Vagina (tissue), 2 donors: Measurements from ENCODE around the gene F2. TPM values are rescaled to one million over a fixed set of nuclear protein-coding genes. Genes with fewer than 3 reads are reported as not detected.

Experiments
- DNase-seq, 2 donors: peaks; one replicate each; pipeline ENCODE4 v3.0.0-alpha.2; 2017; ENCODE audit errors: extremely low spot score in 2 of 2
- H3K27ac ChIP-seq: fragments of 200-600 bp; sonication (generic); one replicate; pipeline ENCODE4 v1.5.1; 2019
- H3K27me3 ChIP-seq: fragments of 200-600 bp; sonication (generic); one replicate; pipeline ENCODE4 v1.5.1; 2019
- H3K36me3 ChIP-seq, 2 donors: fragments of 200-600 bp; sonication (generic); one replicate each; pipeline ENCODE4 v1.5.1; 2017 to 2019
- H3K4me1 ChIP-seq: fragments of 200-600 bp; sonication (generic); one replicate; pipeline ENCODE4 v1.5.1; 2019
- H3K4me3 ChIP-seq, 2 donors: fragments of 200-600 bp; sonication (generic); 1 replicate in 1 of 2; 2 replicates in 1 of 2; pipeline ENCODE4 v1.5.1; 2016 to 2019
- H3K9me3 ChIP-seq: fragments of 200-600 bp; sonication (generic); one replicate; pipeline ENCODE4 v1.5.1; 2019
- POLR2A ChIP-seq, 2 donors: fragments of 450-650 bp; IDR thresholded peaks; one replicate each; pipeline ENCODE4 v1.6.1; 2017; ENCODE audit warnings: antibody characterized with exemption in 2 of 2, mild to moderate bottlenecking in 2 of 2, moderate library complexity in 2 of 2
- POLR2AphosphoS5 ChIP-seq, 2 donors: sonication (generic); formaldehyde crosslinking; IDR thresholded peaks; one replicate each; pipeline ENCODE4 v1.9.0; 2017; ENCODE audit warnings: antibody characterized with exemption in 2 of 2, mild to moderate bottlenecking in 2 of 2, low read depth in 1 of 2; ENCODE audit not compliant: insufficient read depth in 1 of 2
- intact Hi-C: fragments of 100-400 bp; cut with DNase I; formaldehyde crosslinking; loops from one replicate; pipeline ENCODE4 v1.15.1; 2023
- total RNA-seq: library from RNA; depleted of rRNA; stranded (reverse); fragments of >200 nt; gene quantifications from one replicate; pipeline ENCODE4 v1.2.3, GENCODE V29; 2016
- TF ChIP-seq, protein P1 (sequence below), 3 experiments: fragments of 450-650 bp in 2 of 3; fragments of 200-600 bp in 1 of 3; sonication (generic) in 1 of 3; IDR thresholded peaks; one replicate each; pipeline ENCODE4 v1.5.1; 2017 to 2019; ENCODE audit warnings: antibody characterized with exemption in 3 of 3, mild to moderate bottlenecking in 2 of 3, moderate library complexity in 2 of 3

The F2 gene
- total RNA-seq, 1 donor from 2014 or later = not detected

DNA sequence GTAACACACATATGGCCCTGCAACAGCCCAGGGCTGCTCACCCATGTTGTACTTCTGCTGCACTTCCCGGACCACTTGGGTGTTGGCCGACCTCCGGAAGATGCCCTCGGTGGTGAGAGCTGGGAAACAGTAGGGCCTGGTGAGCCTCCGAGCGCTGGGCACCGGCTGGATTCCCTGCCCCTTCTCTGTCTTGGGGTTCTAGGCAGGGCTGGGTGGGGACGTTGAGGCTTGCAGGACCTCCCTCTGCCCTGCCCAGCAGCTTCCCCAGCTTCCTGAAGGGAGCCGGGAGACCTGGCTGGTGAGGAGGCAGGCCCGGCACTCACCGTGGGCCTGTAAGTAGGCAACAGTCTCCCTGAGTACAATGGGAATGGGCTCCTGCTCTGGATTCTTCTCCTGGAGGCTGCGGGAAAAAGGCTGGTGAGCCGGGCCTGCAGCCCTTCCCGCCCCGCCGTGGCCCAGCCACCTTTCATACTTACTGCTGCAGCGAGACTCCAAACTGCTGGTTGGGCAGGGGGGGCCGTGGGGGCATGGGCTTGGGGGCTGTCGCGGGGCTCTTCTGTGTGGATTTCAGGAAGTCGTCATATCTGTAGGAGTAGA, 38.8 kb upstream of the F2 start:
- Histone ChIP-seq H3K27me3 (no peaks in the 10 kb centered on the region), H3K9me3 (no peaks in the 10 kb centered on the region), H3K4me3 (no peak overlapping the region), H3K4me1 (peaks cover 35% of the 10 kb centered on the region), H3K36me3 (peaks cover 0 to 54% of the 10 kb centered on the region in 2 donors), H3K27ac (no peak overlapping the region)
- intact Hi-C loops = no loop called here
- TF ChIP-seq POLR2AphosphoS5 (IDR thresholded peaks at IDR 0.05; ENCODE audit: insufficient read depth in 1 of 2, low read depth in 1 of 2) (no peak), POLR2A (IDR thresholded peaks at IDR 0.05) (no peak)
- TF ChIP-seq, protein P1, sequence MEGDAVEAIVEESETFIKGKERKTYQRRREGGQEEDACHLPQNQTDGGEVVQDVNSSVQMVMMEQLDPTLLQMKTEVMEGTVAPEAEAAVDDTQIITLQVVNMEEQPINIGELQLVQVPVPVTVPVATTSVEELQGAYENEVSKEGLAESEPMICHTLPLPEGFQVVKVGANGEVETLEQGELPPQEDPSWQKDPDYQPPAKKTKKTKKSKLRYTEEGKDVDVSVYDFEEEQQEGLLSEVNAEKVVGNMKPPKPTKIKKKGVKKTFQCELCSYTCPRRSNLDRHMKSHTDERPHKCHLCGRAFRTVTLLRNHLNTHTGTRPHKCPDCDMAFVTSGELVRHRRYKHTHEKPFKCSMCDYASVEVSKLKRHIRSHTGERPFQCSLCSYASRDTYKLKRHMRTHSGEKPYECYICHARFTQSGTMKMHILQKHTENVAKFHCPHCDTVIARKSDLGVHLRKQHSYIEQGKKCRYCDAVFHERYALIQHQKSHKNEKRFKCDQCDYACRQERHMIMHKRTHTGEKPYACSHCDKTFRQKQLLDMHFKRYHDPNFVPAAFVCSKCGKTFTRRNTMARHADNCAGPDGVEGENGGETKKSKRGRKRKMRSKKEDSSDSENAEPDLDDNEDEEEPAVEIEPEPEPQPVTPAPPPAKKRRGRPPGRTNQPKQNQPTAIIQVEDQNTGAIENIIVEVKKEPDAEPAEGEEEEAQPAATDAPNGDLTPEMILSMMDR (IDR thresholded peaks at IDR 0.05) = no peak
- DNase-seq = no peak

DNA sequence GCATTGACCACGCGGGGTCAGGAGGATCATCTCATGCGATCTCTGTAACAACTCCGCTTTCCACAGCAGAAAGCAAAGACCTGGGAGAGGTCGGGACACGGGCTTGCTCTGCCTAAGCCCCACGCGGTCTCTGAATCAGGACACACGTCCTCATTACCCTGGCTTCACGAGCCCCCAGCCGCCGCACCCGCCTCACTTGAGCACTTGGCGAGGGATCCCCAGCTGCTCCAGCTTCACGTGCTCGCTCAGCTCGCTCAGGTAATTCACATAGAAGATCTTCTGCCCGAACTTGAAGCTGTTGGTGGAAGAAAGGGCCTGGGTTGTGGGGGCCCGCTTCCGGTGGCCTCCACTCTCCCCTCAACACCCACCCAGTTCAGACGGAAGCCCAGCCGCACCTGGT, 38.2 kb upstream of the F2 start:
- Histone ChIP-seq H3K27ac (no peak overlapping the region), H3K36me3 (peaks cover 0 to 56% of the 10 kb centered on the region in 2 donors), H3K4me1 (peaks cover 30% of the 10 kb centered on the region), H3K9me3 (no peaks in the 10 kb centered on the region), H3K4me3 (no peak overlapping the region), H3K27me3 (no peaks in the 10 kb centered on the region)
- intact Hi-C loops = no loop called here
- DNase-seq = no peak
- no peak for TF ChIP-seq POLR2AphosphoS5 (IDR thresholded peaks at IDR 0.05; ENCODE audit: insufficient read depth in 1 of 2, low read depth in 1 of 2)
- TF ChIP-seq POLR2A (IDR thresholded peaks at IDR 0.05) = no peak

DNA sequence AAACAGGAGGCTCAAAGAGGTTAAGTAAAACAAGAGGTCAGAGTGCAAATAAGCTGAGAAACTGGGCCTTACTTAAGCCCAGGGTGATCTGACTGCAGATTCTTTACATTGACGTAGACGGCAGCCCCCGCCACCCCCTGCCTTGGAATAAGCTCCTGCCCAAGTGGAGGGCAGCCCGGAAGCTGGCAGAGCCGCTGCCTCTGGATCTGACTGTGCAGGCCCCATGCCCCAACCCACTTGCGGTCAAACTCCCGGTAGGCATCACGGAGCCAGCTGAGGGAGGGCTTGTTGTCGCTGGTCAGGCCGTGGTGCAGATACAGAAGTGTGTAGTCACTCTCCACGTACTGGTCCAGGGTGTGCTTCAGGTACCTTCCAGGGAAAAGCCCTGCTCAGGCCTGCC, 37.2 kb upstream of the F2 start:
- Histone ChIP-seq H3K36me3 (peaks cover 0 to 64% of the 10 kb centered on the region in 2 donors), H3K27ac (peak overlapping the region; percentile 37), H3K9me3 (no peaks in the 10 kb centered on the region), H3K4me1 (peaks cover 29% of the 10 kb centered on the region), H3K4me3 (no peak overlapping the region), H3K27me3 (no peaks in the 10 kb centered on the region)
- no peak for DNase-seq
- no peak for TF ChIP-seq POLR2AphosphoS5 (IDR thresholded peaks at IDR 0.05; ENCODE audit: insufficient read depth in 1 of 2, low read depth in 1 of 2)
- TF ChIP-seq POLR2A (IDR thresholded peaks at IDR 0.05) = no peak
- TF ChIP-seq, protein P1 (IDR thresholded peaks at IDR 0.05) = no peak
- intact Hi-C loops = no loop called here

DNA sequence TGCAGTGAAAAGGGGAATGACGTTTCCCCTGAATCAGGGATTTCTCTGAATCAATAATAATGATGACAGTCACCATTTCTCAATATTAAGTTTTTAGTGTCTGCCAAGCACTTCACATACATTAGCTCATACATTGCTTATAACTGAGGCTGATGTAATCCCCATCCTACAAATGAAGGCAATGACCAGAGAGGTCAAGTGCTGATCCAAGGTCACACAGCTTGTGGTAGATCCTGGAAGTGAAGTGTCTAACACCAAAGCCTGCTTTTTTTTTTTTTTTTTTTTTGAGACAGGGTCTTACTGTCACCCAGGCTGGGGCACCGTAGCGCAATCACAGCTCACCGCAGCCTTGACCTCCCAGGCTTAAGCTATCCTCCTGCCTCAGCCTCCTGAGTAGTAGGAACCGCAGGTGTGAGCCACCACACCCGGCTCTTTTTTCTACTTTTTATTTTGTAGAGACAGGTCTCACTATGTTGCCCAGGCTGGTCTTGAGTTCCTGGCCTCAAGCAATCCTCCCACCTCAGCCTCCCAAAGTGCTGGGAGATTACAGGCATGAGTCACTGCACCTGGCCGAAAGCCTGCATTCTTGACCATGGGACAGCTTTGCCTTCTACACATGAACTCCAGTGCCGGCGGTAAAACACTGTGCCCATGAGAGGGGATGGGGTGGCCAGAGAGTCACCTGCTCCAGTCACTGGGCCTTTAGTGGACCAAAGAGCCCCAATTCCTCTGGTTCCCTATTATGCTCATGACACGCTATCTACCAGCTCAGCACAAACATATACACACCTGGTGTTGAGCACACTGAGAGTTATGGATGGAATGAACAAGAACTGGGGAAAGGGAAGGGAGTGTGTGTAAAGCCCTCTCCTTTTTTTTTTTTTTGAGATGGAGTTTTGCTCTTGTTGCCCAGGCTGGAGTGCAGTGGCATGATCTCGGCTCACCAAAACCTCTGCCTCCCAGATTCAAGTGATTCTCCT, 36.0 kb upstream of the F2 start:
- intact Hi-C loops = no loop called here
- TF ChIP-seq, protein P1 (IDR thresholded peaks at IDR 0.05) = no peak
- TF ChIP-seq POLR2A (IDR thresholded peaks at IDR 0.05) (no peak), POLR2AphosphoS5 (IDR thresholded peaks at IDR 0.05; ENCODE audit: insufficient read depth in 1 of 2, low read depth in 1 of 2) (no peak)
- Histone ChIP-seq H3K27me3 (no peaks in the 10 kb centered on the region), H3K27ac (peak overlapping the region; percentile 85), H3K4me1 (peaks cover 32% of the 10 kb centered on the region), H3K4me3 (no peak overlapping the region), H3K9me3 (no peaks in the 10 kb centered on the region), H3K36me3 (peaks cover 0 to 61% of the 10 kb centered on the region in 2 donors)
- DNase-seq = no peak

DNA sequence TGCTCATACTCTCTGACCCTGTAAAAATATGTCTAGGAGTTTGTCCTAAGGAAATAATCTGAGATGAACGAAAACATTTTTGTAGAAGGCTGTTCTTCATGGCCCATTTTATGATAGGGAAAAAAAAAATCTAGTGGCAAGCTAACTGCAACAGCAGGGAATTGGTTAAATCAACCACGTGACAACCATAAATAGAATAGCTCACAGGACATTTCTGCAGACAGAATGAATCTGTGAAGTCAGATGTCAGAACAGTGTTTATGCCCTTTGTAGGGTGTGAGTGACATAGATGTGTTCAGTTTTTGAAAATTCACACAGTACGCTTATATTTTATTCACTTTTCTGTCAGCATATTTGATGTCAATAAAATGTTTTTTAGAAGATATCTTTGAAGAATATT, 34.6 kb upstream of the F2 start:
- DNase-seq = no peak
- intact Hi-C loops = no loop called here
- Histone ChIP-seq H3K27ac (peak overlapping the region; percentile 85), H3K9me3 (no peaks in the 10 kb centered on the region), H3K27me3 (no peaks in the 10 kb centered on the region), H3K4me3 (no peak overlapping the region), H3K4me1 (peaks cover 40% of the 10 kb centered on the region), H3K36me3 (peaks cover 0 to 51% of the 10 kb centered on the region in 2 donors)
- TF ChIP-seq POLR2AphosphoS5 (IDR thresholded peaks at IDR 0.05; ENCODE audit: insufficient read depth in 1 of 2, low read depth in 1 of 2) = peak in 1 of 2 donors; percentile 51
- no peak for TF ChIP-seq POLR2A (IDR thresholded peaks at IDR 0.05)
- TF ChIP-seq, protein P1 (IDR thresholded peaks at IDR 0.05) = no peak
